HCT116 (cell line): ENCODE data around the gene COL5A2. TPM values are rescaled to one million over a fixed set of nuclear protein-coding genes. Genes with fewer than 3 reads are reported as not detected.

ENCODE experiments used
- ATAC-seq: fragments of 200-7000 bp; cut with Tn5 transposase; 2 replicates; pipeline ENCODE4 v1.9.1; 2020; ENCODE audit warnings: mild to moderate bottlenecking, moderate library complexity
- BruUV-seq: library from RNA; stranded (reverse); fragments of 400-500 nt; replicated peaks from 2 replicates; lab custom pipeline; 2021; lab: Mats Ljungman, UMichigan
- CTCF ChIA-PET: fragments of 300-600 bp; sonication (Branson Sonifier 250); formaldehyde crosslinking; loops from one replicate; lab custom pipeline; 2021; ENCODE audit warnings: antibody characterized with exemption; lab: Charles Lee
- POLR2A ChIA-PET: fragments of 300-600, 350-600 bp; sonication (Branson Sonifier 250); formaldehyde crosslinking; loops from one replicate; lab custom pipeline; 2021; ENCODE audit warnings: antibody characterized with exemption; lab: Charles Lee
- RAD21 ChIA-PET, 2 experiments: fragments of 300-600 bp; sonication (Branson Sonifier 250); formaldehyde crosslinking; loops; one replicate each; lab custom pipeline; 2023; ENCODE audit warnings: low total read pairs in 2 of 2; ENCODE audit not compliant: uncharacterized antibody in 2 of 2, unreplicated experiment in 2 of 2, low non-redundant PET in 1 of 2; lab: Charles Lee
- DNase-seq: peaks from one replicate; pipeline ENCODE4 v3.0.0-alpha.2; 2010; ENCODE audit warnings: low read depth, low spot score
- H2AFZ ChIP-seq: fragments of 200-600 bp; shearing (Covaris generic), sonication (generic); 2 replicates; pipeline ENCODE4 v1.6.1; 2017; ENCODE audit warnings: low read depth, mixed run types, mixed read lengths, antibody characterized with exemption, low read length; ENCODE audit not compliant: poor library complexity, severe bottlenecking
- H3K27ac ChIP-seq: 2 replicates; pipeline ENCODE4 v1.5.1; 2012; ENCODE audit warnings: low read depth, low read length
- H3K27me3 ChIP-seq: fragments of 200-600 bp; sonication (generic); 2 replicates; pipeline ENCODE4 v1.6.1; 2016; ENCODE audit warnings: mixed run types, low read length, mixed read lengths; ENCODE audit not compliant: insufficient read depth
- H3K36me3 ChIP-seq, 2 experiments: fragments of 200-500 bp in 1 of 2; fragments of 200-600 bp in 1 of 2; sonication (Bioruptor generic) in 1 of 2; sonication (generic) in 1 of 2; 2 replicates each; pipeline versions ENCODE4 v1.5.1 to v1.6.1; 2014 to 2016; ENCODE audit warnings: low read length in 2 of 2, inconsistent platforms in 1 of 2, mixed read lengths in 1 of 2, mixed run types in 1 of 2; ENCODE audit not compliant: insufficient read depth in 2 of 2, control insufficient read depth in 1 of 2
- H3K4me1 ChIP-seq, 2 experiments: fragments of 200-600 bp in 1 of 2; sonication (generic) in 1 of 2; 2 replicates each; pipeline versions ENCODE4 v1.5.1 to v1.6.1; 2012 to 2017; ENCODE audit warnings: low read length in 2 of 2, inconsistent platforms in 1 of 2, mild to moderate bottlenecking in 1 of 2, mixed read lengths in 1 of 2, mixed run types in 1 of 2, moderate library complexity in 1 of 2; ENCODE audit not compliant: insufficient read depth in 2 of 2, control insufficient read depth in 1 of 2
- H3K4me2 ChIP-seq: fragments of 200-600 bp; sonication (generic); 2 replicates; pipeline ENCODE4 v1.6.1; 2017; ENCODE audit warnings: mixed run types, low read length, mixed read lengths
- H3K4me3 ChIP-seq, 2 experiments: fragments of 200-600 bp in 1 of 2; sonication (generic) in 1 of 2; replicated peaks in 1 of 2; 2 replicates each; pipeline ENCODE4 v1.5.1; 2011 to 2016; ENCODE audit warnings: low read length in 2 of 2, control low read depth in 1 of 2, low read depth in 1 of 2, mild to moderate bottlenecking in 1 of 2, mixed read lengths in 1 of 2, mixed run types in 1 of 2
- H3K79me2 ChIP-seq: fragments of 200-600 bp; sonication (generic); 2 replicates; pipeline ENCODE4 v1.6.1; 2017; ENCODE audit warnings: mild to moderate bottlenecking, mixed run types, low read length, moderate library complexity, mixed read lengths; ENCODE audit not compliant: insufficient read depth
- H3K9ac ChIP-seq: fragments of 200-600 bp; sonication (generic); 2 replicates; pipeline ENCODE4 v1.6.1; 2016; ENCODE audit warnings: low read length, mixed read lengths
- H3K9me2 ChIP-seq: fragments of 200-600 bp; sonication (generic), shearing (Covaris generic); 2 replicates; pipeline ENCODE4 v1.6.1; 2017; ENCODE audit warnings: mixed run types, mild to moderate bottlenecking, moderate library complexity; ENCODE audit not compliant: insufficient read depth
- H3K9me3 ChIP-seq, 2 experiments: fragments of 200-500 bp in 1 of 2; fragments of 200-600 bp in 1 of 2; sonication (Bioruptor generic) in 1 of 2; sonication (generic) in 1 of 2; 2 replicates each; pipeline ENCODE4 v1.6.1; 2014 to 2017; ENCODE audit warnings: low read length in 2 of 2, mixed read lengths in 2 of 2, inconsistent platforms in 1 of 2, low read depth in 1 of 2, mild to moderate bottlenecking in 1 of 2, mixed run types in 1 of 2, moderate library complexity in 1 of 2; ENCODE audit not compliant: control insufficient read depth in 1 of 2, insufficient read depth in 1 of 2
- H4K20me1 ChIP-seq: fragments of 200-600 bp; sonication (generic), shearing (Covaris generic); 2 replicates; pipeline ENCODE4 v1.6.1; 2017; ENCODE audit warnings: mixed run types, mild to moderate bottlenecking, moderate library complexity; ENCODE audit not compliant: insufficient read depth
- CEBPB ChIP-seq: IDR thresholded peaks from 2 replicates; pipeline ENCODE4 v1.6.1; 2012; ENCODE audit warnings: low read depth
- EZH2 ChIP-seq: fragments of 200-600 bp; sonication (generic); IDR thresholded peaks from 2 replicates; pipeline ENCODE4 v1.6.1; 2017; ENCODE audit warnings: antibody characterized with exemption, mixed run types
- FOSL1 ChIP-seq: IDR thresholded peaks from 2 replicates; pipeline ENCODE4 v1.6.1; 2012; ENCODE audit warnings: low read depth
- JUND ChIP-seq: IDR thresholded peaks from 2 replicates; pipeline ENCODE4 v1.6.1; 2012
- SIN3A ChIP-seq: IDR thresholded peaks from 2 replicates; pipeline ENCODE4 v1.6.1; 2012; ENCODE audit warnings: low read depth
- ZFX ChIP-seq: fragments of 450-650 bp; IDR thresholded peaks from 2 replicates; pipeline ENCODE4 v1.6.1; 2017
- intact Hi-C: fragments of 100-400 bp; cut with micrococcal nuclease; formaldehyde crosslinking; loops from 2 replicates; pipeline ENCODE4 v1.10.0; 2022
- total RNA-seq: library from RNA; stranded (reverse); gene quantifications from one replicate; pipeline ENCODE4 v1.2.1, GENCODE V29; 2021; ENCODE audit not compliant: unreplicated experiment
- TF ChIP-seq, protein P1 (sequence below), 3 experiments: fragments of 200-600 bp in 1 of 3; sonication (generic) in 1 of 3; IDR thresholded peaks in 2 of 3; conservative IDR thresholded peaks in 1 of 3; 2 replicates each; pipeline ENCODE4 v1.5.1; 2012 to 2017; ENCODE audit warnings: low read depth in 2 of 3, low read length in 2 of 3, antibody characterized with exemption in 1 of 3, borderline replicate concordance in 1 of 3, control low read depth in 1 of 3, mild to moderate bottlenecking in 1 of 3, mixed read lengths in 1 of 3, mixed run types in 1 of 3, moderate library complexity in 1 of 3; ENCODE audit not compliant: insufficient read depth in 1 of 3
- TF ChIP-seq, protein P2 (sequence below): IDR thresholded peaks from 2 replicates; pipeline ENCODE4 v1.6.1; 2012; ENCODE audit warnings: low read depth

COL5A2 gene
- total RNA-seq, 1 experiment from 2014 or later: 2.3 TPM

DNA sequence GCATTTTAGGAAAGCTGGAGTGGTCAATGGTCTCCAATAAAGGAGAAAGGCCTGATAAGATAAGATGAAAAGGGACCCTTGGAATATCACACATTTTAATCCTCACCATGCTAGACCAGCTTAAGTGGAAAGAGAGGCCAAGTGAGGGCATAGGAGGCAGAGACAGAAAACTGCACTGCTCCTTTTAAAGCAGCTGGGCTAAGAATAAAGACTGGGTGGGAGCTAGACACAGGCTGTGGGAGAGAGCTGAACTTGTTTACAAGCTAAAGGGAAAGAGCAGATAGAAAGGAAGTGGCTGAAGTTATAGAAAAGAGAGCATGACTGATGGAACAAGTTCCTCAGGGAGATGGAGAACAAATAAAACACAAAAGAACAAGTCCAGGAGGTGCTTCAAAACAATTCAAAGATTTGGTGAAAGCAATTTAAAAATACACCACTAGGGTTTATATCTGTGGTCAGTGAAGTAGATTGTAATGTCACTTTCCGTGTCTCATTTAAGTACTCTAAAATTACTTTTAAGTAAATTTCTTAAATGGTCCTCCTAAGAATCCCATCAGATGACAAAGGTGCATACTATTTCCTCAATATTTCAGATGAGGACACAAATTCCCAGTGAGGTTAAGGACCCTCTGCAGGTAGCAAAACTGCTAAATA lies 7.5 kb downstream of the COL5A2 start:
- Histone ChIP-seq H3K4me1 (no peaks in the 10 kb centered on the region), H3K9ac (no peak overlapping the region), H3K36me3 (no peaks in the 10 kb centered on the region), H3K4me3 (no peak overlapping the region), H3K27me3 (no peaks in the 10 kb centered on the region), H3K9me2 (no peaks in the 10 kb centered on the region), H4K20me1 (no peaks in the 10 kb centered on the region), H3K27ac (no peak overlapping the region), H3K4me2 (no peak overlapping the region), H3K79me2 (no peaks in the 10 kb centered on the region), H2AFZ (no peak overlapping the region), H3K9me3 (no peaks in the 10 kb centered on the region)
- DNase-seq: no peak
- POLR2A ChIA-PET: interaction anchor here (0.7 kb wide), 1 partner anchor 627 kb away, joined by 3 read pairs; no protein-coding TSS in a partner anchor
- ATAC-seq: no peak
- RAD21 ChIA-PET: no interaction called here
- BruUV-seq: no TSS peak
- CTCF ChIA-PET: interaction anchor here (0.7 kb wide), 1 partner anchor 14 kb away, joined by 3 read pairs; no protein-coding TSS in a partner anchor
- no peak for TF ChIP-seq FOSL1
- TF ChIP-seq, protein P1, sequence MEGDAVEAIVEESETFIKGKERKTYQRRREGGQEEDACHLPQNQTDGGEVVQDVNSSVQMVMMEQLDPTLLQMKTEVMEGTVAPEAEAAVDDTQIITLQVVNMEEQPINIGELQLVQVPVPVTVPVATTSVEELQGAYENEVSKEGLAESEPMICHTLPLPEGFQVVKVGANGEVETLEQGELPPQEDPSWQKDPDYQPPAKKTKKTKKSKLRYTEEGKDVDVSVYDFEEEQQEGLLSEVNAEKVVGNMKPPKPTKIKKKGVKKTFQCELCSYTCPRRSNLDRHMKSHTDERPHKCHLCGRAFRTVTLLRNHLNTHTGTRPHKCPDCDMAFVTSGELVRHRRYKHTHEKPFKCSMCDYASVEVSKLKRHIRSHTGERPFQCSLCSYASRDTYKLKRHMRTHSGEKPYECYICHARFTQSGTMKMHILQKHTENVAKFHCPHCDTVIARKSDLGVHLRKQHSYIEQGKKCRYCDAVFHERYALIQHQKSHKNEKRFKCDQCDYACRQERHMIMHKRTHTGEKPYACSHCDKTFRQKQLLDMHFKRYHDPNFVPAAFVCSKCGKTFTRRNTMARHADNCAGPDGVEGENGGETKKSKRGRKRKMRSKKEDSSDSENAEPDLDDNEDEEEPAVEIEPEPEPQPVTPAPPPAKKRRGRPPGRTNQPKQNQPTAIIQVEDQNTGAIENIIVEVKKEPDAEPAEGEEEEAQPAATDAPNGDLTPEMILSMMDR (IDR thresholded peaks at IDR 0.05 in 2 of 3, conservative IDR thresholded peaks at IDR 0.05 in 1 of 3; ENCODE audit: borderline replicate concordance in 1 of 3, insufficient read depth in 1 of 3, low read depth in 2 of 3, low read length in 2 of 3): peak in 1 of 3 experiments; percentile 9; a peak in 1 of 6 replicates
- intact Hi-C loops: no loop called here

DNA sequence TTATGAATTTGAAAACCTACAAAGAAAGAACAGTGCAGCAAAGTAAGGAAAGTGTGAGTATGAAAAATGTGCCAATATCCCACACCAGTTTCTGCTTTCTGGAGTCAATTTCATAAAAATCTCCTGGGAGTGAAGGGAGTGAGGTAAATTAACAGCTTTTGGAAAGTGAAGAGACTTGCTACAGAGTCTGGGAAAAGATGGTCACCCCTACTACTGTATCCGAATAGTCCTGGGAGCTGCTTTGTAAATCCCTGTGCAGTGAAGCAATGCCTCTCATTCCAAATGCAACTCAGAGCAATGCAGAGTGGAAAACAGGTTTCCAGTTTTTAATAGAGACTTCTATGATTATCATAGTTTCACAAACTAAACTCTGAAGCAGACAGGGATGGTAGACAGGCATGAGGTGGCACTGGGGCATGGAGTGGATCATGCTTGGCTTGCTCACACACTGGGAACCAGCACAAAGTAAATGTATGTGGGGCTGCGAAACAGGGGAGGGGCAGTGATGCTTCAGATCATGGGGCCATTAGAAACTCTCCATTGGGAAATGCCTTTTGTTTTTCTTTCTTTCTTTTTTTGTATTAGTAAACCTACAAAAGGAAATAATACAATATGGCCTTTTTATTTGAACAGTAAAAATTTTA lies 10.6 kb downstream of the COL5A2 start:
- Histone ChIP-seq H3K4me1 (no peaks in the 10 kb centered on the region), H4K20me1 (no peaks in the 10 kb centered on the region), H3K9ac (no peak overlapping the region), H3K36me3 (no peaks in the 10 kb centered on the region), H2AFZ (no peak overlapping the region), H3K4me2 (no peak overlapping the region), H3K79me2 (no peaks in the 10 kb centered on the region), H3K9me3 (no peaks in the 10 kb centered on the region), H3K27ac (no peak overlapping the region), H3K9me2 (no peaks in the 10 kb centered on the region), H3K27me3 (no peaks in the 10 kb centered on the region), H3K4me3 (no peak overlapping the region)
- ChIA-PET POLR2A (no interaction called here), RAD21 (no interaction called here), CTCF (interaction anchor here (2.1 kb wide), 1 partner anchor 8 kb away, joined by 8 read pairs; no protein-coding TSS in a partner anchor)
- DNase-seq (no peak), ATAC-seq (no peak)
- intact Hi-C loops: no loop called here
- BruUV-seq: no TSS peak
- TF ChIP-seq EZH2 (no peak), JUND (no peak), ZFX (no peak), CEBPB (no peak), SIN3A (no peak)
- TF ChIP-seq, protein P2, sequence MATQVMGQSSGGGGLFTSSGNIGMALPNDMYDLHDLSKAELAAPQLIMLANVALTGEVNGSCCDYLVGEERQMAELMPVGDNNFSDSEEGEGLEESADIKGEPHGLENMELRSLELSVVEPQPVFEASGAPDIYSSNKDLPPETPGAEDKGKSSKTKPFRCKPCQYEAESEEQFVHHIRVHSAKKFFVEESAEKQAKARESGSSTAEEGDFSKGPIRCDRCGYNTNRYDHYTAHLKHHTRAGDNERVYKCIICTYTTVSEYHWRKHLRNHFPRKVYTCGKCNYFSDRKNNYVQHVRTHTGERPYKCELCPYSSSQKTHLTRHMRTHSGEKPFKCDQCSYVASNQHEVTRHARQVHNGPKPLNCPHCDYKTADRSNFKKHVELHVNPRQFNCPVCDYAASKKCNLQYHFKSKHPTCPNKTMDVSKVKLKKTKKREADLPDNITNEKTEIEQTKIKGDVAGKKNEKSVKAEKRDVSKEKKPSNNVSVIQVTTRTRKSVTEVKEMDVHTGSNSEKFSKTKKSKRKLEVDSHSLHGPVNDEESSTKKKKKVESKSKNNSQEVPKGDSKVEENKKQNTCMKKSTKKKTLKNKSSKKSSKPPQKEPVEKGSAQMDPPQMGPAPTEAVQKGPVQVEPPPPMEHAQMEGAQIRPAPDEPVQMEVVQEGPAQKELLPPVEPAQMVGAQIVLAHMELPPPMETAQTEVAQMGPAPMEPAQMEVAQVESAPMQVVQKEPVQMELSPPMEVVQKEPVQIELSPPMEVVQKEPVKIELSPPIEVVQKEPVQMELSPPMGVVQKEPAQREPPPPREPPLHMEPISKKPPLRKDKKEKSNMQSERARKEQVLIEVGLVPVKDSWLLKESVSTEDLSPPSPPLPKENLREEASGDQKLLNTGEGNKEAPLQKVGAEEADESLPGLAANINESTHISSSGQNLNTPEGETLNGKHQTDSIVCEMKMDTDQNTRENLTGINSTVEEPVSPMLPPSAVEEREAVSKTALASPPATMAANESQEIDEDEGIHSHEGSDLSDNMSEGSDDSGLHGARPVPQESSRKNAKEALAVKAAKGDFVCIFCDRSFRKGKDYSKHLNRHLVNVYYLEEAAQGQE: no peak
